ENCODE results near the gene PRKAG1. TPM values are rescaled to one million over a fixed set of nuclear protein-coding genes. Genes with fewer than 3 reads are reported as not detected.

Gene PRKAG1
- total RNA-seq, 1 experiment from 2014 or later: 50.7 TPM

DNA sequence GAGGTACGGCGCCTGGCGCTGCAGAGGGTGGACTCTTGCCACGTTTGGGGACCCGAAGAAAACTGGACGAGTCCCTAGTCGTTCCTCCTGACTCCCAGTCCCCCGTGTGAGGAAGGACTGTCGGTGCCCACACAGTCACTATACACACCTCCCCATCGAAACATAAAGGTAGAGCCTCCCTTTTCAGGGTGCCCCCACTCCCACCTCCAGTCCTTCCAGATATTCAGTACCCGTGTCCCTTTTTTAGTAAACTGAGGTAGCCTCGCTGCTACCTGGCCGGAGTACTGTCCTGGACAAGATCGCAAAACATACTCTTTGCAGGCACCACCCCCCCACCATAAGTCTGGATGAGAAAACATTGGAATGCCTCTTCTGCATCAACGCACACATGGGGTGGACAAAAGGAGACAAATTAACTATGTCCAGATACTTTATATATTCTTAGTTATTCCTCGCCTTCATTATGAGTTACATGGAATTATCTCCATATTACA lies 42.6 kb upstream of the PRKAG1 start:
- ChIA-PET POLR2A (ENCODE audit: low non-redundant PET) (interaction anchor here (0.6 kb wide), 1 partner anchor 1319 kb away, joined by 3 read pairs; no protein-coding TSS in a partner anchor), CTCF (no interaction called here)
- no peaks in the 10 kb centered on the region for H3K36me3 ChIP-seq (ENCODE audit: insufficient read depth, low read length, poor library complexity, severe bottlenecking)
- peaks cover 17% of the 10 kb centered on the region for H3K4me1 ChIP-seq (ENCODE audit: insufficient read depth, low read length, poor library complexity, severe bottlenecking)
- no peaks in the 10 kb centered on the region for H3K27me3 ChIP-seq (replicated peaks; ENCODE audit: insufficient read depth, low read depth, low read length, poor library complexity)
- peak overlapping the region; percentile 100 for H3K27ac ChIP-seq (ENCODE audit: low read depth, low read length, poor library complexity, severe bottlenecking)
- intact Hi-C loops (cut with micrococcal nuclease; ENCODE audit: unreplicated experiment): loop anchor here (5.0 kb wide), 1 partner anchor 176 kb away; no protein-coding TSS in a partner anchor
- peak overlapping the region; percentile 98 for H3K4me3 ChIP-seq (ENCODE audit: low read depth, low read length, poor library complexity, severe bottlenecking)
- H3K9me3 ChIP-seq (ENCODE audit: low read depth, low read length, poor library complexity, severe bottlenecking): no peaks in the 10 kb centered on the region
- TF ChIP-seq EZH2 (IDR thresholded peaks at IDR 0.05; ENCODE audit: borderline replicate concordance, low read depth, low read length, poor library complexity, severe bottlenecking): no peak
- TF ChIP-seq, protein P1, sequence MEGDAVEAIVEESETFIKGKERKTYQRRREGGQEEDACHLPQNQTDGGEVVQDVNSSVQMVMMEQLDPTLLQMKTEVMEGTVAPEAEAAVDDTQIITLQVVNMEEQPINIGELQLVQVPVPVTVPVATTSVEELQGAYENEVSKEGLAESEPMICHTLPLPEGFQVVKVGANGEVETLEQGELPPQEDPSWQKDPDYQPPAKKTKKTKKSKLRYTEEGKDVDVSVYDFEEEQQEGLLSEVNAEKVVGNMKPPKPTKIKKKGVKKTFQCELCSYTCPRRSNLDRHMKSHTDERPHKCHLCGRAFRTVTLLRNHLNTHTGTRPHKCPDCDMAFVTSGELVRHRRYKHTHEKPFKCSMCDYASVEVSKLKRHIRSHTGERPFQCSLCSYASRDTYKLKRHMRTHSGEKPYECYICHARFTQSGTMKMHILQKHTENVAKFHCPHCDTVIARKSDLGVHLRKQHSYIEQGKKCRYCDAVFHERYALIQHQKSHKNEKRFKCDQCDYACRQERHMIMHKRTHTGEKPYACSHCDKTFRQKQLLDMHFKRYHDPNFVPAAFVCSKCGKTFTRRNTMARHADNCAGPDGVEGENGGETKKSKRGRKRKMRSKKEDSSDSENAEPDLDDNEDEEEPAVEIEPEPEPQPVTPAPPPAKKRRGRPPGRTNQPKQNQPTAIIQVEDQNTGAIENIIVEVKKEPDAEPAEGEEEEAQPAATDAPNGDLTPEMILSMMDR (conservative IDR thresholded peaks at IDR 0.05; ENCODE audit: low read depth, low read length): no peak
- BruUV-seq (replicated peaks): TSS peak; percentile 69
- no peak for DNase-seq (ENCODE audit: low spot score)

DNA sequence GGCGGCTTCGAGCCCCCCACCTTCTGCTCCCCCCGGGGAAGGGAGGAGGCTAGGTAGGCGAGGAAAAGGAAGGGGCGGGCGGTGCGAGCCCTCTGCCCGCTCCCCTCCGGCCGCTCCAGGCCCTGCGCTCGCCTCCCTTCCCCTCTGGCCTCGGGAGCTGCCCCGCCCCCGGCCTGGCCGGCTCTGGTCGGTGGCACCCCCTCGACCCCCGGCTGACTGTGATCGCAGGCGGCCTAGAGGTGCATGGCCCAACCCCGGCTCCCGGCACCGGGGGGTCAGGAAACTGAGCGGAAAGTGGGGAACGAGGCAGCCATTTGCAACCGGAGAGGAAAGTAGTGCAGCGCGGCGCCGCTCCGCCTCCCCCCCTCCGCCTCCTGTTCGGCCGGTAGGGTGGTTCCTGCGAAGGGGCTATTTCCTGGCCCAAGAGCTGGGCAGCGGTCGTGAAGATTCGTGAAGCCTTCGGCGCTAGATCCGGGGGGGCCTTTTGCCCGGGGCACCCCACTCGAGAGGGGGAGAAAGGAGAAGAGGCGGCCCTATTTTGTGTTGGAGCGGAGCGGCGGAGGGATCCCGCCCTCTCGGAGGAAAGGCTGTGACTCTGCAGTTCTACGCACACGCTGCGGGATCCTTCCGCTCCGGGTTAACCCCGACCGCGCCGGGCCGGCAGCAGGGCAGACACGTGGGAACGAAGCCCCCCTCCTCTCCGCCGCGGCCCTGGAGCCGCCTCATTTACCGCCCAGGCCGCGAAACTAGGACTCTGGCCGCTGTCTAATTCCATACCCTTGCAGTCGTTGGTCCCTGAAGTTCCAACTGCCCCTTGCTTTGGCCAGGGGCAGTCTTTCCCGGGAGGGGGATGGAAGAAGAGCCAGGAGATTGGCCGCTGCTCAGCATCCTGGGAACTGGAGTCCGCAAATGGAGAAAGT lies 41.9 kb upstream of the PRKAG1 start, which contains the start of gene KMT2D:
TSS of gene KMT2D (minus strand) at position 558 of the 920 bp plus-strand sequence. CDS start 5,470 bp downstream, outside the sequence.
- peaks cover 18% of the 10 kb centered on the region for H3K4me1 ChIP-seq (ENCODE audit: insufficient read depth, low read length, poor library complexity, severe bottlenecking)
- CTCF ChIA-PET: no interaction called here
- POLR2A ChIA-PET (ENCODE audit: low non-redundant PET): interaction anchor here (0.6 kb wide), 1 partner anchor 1318 kb away, joined by 3 read pairs; no protein-coding TSS in a partner anchor
- TF ChIP-seq, protein P1 (conservative IDR thresholded peaks at IDR 0.05; ENCODE audit: low read depth, low read length): peak; percentile 29; the same call in 1 of the 2 replicates
- no peak for TF ChIP-seq EZH2 (IDR thresholded peaks at IDR 0.05; ENCODE audit: borderline replicate concordance, low read depth, low read length, poor library complexity, severe bottlenecking)
- H3K27ac ChIP-seq (ENCODE audit: low read depth, low read length, poor library complexity, severe bottlenecking): peak within 1 kb of the TSS; percentile 100
- H3K9me3 ChIP-seq (ENCODE audit: low read depth, low read length, poor library complexity, severe bottlenecking): no peaks in the 10 kb centered on the region
- intact Hi-C loops (cut with micrococcal nuclease; ENCODE audit: unreplicated experiment): loop anchor here (5.0 kb wide), 1 partner anchor 177 kb away; no protein-coding TSS in a partner anchor
- peak; percentile 98 for DNase-seq (ENCODE audit: low spot score)
- H3K27me3 ChIP-seq (replicated peaks; ENCODE audit: insufficient read depth, low read depth, low read length, poor library complexity): no peaks in the 10 kb centered on the region
- BruUV-seq (replicated peaks): TSS peak; percentile 42
- H3K4me3 ChIP-seq (ENCODE audit: low read depth, low read length, poor library complexity, severe bottlenecking): peak within 1 kb of the TSS; percentile 98
- H3K36me3 ChIP-seq (ENCODE audit: insufficient read depth, low read length, poor library complexity, severe bottlenecking): peaks cover 1% of the 10 kb centered on the region

DNA sequence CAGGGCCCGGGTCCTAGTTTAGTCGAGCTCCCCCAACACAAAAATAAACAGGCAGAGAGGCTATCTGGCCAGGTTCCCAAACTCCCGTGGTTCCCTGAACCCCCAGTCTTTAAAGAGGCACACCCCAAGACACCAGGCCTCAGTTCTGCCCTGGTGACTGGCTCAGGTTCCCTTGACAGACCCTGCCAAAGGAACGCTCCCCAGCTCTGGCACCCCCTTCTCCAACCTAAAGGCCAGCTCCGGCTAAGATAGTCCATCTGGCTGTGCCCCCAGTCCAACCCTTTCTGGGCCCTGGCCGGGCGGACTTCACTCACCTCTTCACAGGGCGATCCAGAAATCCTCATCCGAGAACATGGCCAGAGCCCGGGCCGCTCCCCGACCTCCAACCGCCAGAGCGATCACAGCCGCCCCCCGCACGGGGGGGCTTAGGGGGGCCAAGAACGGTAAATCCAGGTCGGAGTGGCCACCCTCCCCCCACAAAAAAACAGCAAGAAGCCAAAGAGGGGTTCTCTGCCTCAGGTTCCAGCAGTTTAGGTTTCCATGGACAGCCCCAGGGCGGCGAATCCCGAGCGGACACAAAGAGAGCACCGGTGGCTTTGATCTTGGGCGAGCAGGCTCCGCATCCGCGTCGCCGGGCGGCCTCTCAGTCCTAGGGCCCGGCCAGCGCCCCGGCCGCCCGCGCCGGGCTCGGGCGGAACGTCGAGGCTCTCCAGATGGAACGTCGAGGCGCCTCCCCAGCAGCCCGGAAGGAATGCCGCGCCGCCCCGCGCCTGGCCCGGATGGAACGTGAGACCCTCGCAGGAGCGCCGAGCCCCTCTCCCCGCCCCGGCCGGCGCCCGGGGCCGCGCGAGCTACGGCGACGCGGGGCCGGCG lies 41.0 kb upstream of the PRKAG1 start:
- no TSS peak for BruUV-seq (replicated peaks)
- CTCF ChIA-PET: no interaction called here

More for the DNA sequence above, 41.0 kb upstream of the PRKAG1 start:
- Histone ChIP-seq H3K4me1 (ENCODE audit: insufficient read depth, low read length, poor library complexity, severe bottlenecking) (peaks cover 18% of the 10 kb centered on the region), H3K36me3 (ENCODE audit: insufficient read depth, low read length, poor library complexity, severe bottlenecking) (peaks cover 11% of the 10 kb centered on the region), H3K9me3 (ENCODE audit: low read depth, low read length, poor library complexity, severe bottlenecking) (no peaks in the 10 kb centered on the region), H3K4me3 (ENCODE audit: low read depth, low read length, poor library complexity, severe bottlenecking) (peak overlapping the region; percentile 98), H3K27ac (ENCODE audit: low read depth, low read length, poor library complexity, severe bottlenecking) (peak overlapping the region; percentile 100), H3K27me3 (replicated peaks; ENCODE audit: insufficient read depth, low read depth, low read length, poor library complexity) (no peaks in the 10 kb centered on the region)
- peak; percentile 25 for DNase-seq (ENCODE audit: low spot score)
- POLR2A ChIA-PET (ENCODE audit: low non-redundant PET): no interaction called here
- TF ChIP-seq, protein P1 (conservative IDR thresholded peaks at IDR 0.05; ENCODE audit: low read depth, low read length): no peak
- TF ChIP-seq EZH2 (IDR thresholded peaks at IDR 0.05; ENCODE audit: borderline replicate concordance, low read depth, low read length, poor library complexity, severe bottlenecking): no peak
- intact Hi-C loops (cut with micrococcal nuclease; ENCODE audit: unreplicated experiment): loop anchor here (5.0 kb wide), 1 partner anchor 178 kb away; no protein-coding TSS in a partner anchor

Measured in A673 (cell line).